Measurements from ENCODE around the gene HEPACAM.

- no peak for TF ChIP-seq CTCF (IDR thresholded peaks at IDR 0.05; ENCODE audit: low read depth, low read length)
- TF ChIP-seq MYC (IDR thresholded peaks at IDR 0.05; ENCODE audit: low read depth, low read length), result no peak
- TF ChIP-seq POLR2A (IDR thresholded peaks at IDR 0.05; ENCODE audit: extremely low read depth, insufficient read length), result no peak
- TF ChIP-seq MAX (IDR thresholded peaks at IDR 0.05; ENCODE audit: low read depth, low read length), result no peak
These were observed at the start of gene HEPACAM for GRCh38 chr11:124935548-124936514.
